WI38 (cell line): ENCODE results near the gene FSTL4.

ENCODE experiments used
- H3K4me3 ChIP-seq: 2 replicates; pipeline ENCODE4 v1.5.1; 2011; ENCODE audit warnings: low read depth, mild to moderate bottlenecking, control low read depth, low read length
- CTCF ChIP-seq: IDR thresholded peaks from 2 replicates; pipeline ENCODE4 v1.5.1; 2012; ENCODE audit warnings: low read depth, mild to moderate bottlenecking, control low read depth, low read length

Gene FSTL4

GRCh38 chr5:133232911-133233310, 379.4 kb downstream of the FSTL4 start:
- TF ChIP-seq CTCF, result no peak
- H3K4me3 ChIP-seq, result no peak overlapping the region

GRCh38 chr5:133232435-133232834, 379.9 kb downstream of the FSTL4 start:
- H3K4me3 ChIP-seq, result no peak overlapping the region
- no peak for TF ChIP-seq CTCF

DNA sequence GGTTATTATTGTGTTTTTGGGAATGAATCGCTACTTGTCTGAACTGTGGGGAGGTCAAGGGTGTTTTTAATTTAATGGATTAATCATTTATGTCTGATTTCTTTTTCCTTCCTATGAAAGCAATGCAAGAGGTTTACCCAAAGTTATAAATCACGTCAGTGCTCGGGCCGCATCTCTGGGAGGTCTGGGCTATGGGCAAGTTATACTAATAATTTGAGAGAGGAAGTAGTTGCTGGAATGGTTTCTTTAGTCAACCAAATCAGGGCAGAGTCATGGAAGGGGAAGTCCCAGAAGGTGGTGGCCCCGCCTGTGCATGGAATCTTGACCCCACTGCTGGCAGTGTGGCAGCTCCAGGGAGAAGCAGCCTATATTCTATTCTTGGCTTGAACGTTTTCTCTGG, 380.3 kb downstream of the FSTL4 start:
- no peak for TF ChIP-seq CTCF
- no peak overlapping the region for H3K4me3 ChIP-seq

DNA sequence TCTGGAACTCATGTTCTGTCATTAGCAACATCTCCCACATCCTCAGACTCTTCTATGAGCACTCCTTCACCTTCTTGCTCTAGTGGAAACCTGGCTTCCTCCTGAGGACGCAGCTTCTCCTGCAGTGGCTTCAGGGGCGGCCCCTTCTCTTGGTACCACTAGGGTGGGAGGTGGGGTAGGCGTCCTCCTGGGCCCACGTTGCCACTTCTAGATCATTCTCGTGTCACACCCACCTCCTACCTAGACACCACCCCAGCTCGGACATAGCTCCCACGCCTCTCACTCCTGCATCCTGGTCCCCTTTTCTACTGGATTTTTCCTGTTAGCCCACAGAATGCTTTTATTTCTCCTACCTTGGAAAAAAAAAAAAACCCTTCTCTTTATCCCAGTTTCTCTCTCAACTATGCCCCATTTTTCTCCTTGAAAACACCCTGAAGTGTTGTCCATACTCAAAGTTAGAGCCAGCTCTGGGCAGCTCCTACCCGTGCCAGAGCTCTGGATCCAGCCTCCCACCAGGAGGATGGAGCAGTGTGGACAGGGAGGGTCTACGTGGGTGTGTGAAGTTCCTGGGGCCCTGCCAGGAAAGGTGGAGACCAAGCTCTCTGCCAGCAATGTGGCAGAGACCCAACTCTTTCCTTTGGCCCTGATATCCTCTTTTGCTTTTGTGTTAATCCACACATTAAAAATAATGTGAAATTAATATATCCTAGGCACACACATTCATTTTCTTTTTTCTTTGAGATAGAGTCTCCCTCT, 381.3 kb downstream of the FSTL4 start:
- H3K4me3 ChIP-seq, result no peak overlapping the region
- TF ChIP-seq CTCF, result no peak

DNA sequence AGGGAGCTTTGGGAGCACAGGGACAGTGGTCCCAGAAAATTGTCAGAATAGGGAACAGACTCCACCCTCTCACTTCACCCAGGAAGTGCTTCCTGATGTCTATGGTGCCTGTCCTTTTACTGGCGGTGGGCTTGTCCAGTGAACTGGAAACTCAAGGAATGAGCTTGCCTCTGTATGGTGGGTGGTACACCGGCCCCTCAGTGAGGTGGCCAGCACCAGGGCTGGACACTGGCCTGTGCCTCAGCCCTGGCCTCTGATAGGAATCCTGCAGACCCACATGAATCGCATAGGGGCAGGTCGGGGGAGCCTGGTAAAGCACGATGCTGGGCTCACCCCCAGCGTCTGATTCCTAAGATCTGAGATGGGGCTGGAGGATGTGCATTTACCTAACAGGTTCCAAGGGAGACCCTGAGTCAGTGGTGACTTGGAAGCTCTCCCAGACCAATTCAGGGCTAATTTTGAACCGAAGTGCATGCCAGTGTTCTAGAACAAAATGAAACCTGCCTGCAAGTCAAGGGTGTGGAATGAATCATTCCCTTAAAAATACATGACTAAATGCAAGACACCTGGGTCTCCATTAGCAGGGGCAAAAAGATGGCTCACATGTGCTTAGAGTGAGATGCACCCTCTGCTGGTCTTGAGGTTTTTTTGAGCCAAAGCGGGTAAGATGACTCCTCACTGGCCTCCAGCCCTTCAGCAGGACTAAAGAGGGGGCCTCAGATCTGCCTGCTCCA, 382.2 kb downstream of the FSTL4 start:
- no peak for TF ChIP-seq CTCF
- H3K4me3 ChIP-seq, result no peak overlapping the region

DNA sequence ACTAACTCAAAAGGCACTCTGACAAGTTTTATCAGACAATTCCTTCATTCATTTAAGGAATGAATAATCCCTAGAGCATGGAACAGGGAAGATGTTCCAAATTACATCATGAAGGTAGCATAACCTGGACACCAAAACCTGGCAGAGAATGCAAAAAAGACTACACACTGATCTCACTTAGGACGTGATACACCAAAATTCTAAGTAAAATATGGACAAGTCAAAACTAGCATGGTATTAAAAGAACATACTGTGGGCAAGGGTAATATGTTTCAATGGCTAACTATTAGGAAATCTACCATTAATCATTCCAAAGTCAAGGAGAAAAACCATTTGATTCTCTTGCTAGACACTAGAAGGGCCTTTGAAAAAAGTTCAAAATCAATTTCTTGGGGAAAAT, 384.0 kb downstream of the FSTL4 start:
- no peak overlapping the region for H3K4me3 ChIP-seq
- no peak for TF ChIP-seq CTCF

DNA sequence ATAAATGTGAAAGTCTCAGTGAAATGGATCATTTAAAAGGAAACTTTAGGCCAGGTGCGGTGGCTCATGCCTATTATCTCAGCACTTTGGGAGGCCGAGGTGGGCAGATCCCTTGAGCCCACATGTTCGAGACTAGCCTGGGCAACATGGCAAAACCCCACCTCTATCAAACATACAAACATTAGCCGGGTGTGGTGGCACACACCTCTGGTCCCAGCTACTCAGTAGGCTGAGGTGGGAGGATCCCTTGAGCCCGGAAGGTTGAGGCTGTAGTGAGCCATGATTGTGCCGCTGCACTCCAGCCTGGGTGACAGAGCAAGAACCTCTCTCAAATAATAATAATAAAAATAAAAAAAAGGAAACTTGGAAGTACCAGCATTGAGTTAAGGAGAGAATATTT, 384.4 kb downstream of the FSTL4 start:
- H3K4me3 ChIP-seq, result no peak overlapping the region
- TF ChIP-seq CTCF, result no peak
